Fibroblast of pulmonary artery (primary cell): ENCODE results near the gene ST3GAL6.

Source experiments
- DNase-seq: peaks from one replicate; pipeline ENCODE4 v3.0.0-alpha.2; 2010; ENCODE audit warnings: low read depth
- H3K4me3 ChIP-seq: replicated peaks from 2 replicates; pipeline ENCODE4 v1.5.1; 2011; ENCODE audit warnings: low read depth, mild to moderate bottlenecking, control low read depth, low read length, moderate library complexity
- CTCF ChIP-seq: IDR thresholded peaks from 2 replicates; pipeline ENCODE4 v1.5.1; 2011; ENCODE audit warnings: mild to moderate bottlenecking, control low read depth, low read length, inconsistent platforms; ENCODE audit errors: missing control alignments

The ST3GAL6 gene

DNA sequence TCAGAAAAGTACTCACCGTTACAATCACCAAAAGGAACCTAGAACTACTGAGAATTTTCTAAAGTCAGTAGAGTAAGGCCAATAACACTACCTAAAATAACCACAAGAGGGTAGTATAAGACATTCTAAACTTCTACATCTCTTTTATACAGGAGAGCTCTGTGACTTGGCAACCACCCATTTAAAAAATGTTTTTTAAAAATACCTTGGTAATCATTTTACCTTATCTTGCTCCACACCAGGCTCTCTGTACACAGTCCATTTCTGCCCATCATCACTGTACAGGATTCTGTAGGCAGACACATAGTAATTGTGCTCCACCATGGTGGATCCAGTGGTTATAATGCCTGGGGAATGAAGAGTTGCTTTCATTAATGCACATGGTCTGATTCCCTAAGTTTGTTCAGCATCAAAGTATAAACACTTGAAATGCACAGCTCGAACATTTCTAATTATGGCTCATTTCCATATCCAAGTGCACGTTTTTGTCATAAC lies 54.5 kb downstream of the ST3GAL6 start:
- DNase-seq, result peak; percentile 80
- no peak overlapping the region for H3K4me3 ChIP-seq
- peak; percentile 57 for TF ChIP-seq CTCF

DNA sequence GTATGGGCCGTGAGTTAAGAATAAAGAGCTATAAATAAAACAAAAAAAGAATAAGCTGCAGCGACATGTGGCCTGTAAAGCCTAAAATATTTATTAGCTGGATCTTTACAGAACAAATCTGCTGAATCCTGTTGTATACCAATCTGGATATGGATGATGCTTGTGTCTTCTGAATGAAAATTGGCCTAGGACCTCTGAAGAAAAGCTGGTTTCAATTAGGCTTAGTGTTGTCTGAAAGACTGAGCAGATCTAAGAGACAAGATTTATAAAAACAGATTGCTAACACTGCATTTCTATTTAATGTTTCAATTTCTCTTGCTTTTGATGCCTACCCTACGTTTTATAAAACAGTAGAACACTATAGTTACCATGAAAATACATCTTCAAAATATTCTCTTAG lies 57.9 kb downstream of the ST3GAL6 start:
- TF ChIP-seq CTCF, result no peak
- no peak overlapping the region for H3K4me3 ChIP-seq
- no peak for DNase-seq

DNA sequence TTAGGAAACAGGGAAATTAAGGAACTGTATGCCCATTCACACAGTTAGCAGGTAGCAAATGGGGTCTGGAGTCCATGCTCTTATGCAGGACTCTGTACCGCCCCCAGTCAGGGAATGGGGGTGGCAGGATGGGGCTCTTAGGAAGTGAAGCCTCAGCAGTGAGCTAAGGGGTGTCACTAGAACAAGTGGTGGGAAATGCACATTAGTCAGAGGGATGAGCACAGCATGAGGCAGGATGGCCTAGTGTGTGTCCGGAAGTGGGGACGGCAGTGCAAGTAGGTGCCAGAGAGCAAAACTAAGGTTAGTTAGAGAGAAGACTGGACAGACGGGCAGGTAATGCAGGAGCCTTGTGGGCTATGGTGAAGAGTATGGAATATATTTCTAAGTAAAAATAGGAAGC lies 60.7 kb downstream of the ST3GAL6 start:
- H3K4me3 ChIP-seq, result no peak overlapping the region
- TF ChIP-seq CTCF, result no peak
- DNase-seq, result no peak

DNA sequence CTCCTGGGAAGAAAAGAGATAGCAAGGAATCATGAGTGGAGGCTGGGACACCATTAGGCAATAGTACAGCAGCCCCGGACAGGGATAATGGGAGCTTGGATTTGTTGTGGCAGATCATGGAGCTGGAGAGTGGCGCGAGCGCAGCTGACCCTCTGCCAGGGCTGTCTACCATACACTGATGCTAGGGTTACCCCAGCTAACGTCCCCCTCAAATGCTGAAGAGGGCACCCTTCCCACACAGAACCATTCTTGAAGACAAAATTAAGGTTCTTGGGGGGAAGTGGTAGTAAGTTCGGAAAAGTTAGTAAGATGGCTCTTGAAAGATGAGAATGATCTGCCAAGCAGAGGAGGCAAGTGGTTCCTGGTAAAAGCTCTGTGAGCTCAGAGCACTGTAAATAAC lies 61.1 kb downstream of the ST3GAL6 start:
- no peak overlapping the region for H3K4me3 ChIP-seq
- TF ChIP-seq CTCF, result peak; percentile 26
- DNase-seq, result no peak

- no peak for TF ChIP-seq CTCF
- no peak for DNase-seq
- no peak overlapping the region for H3K4me3 ChIP-seq
These were observed 63.0 kb downstream of the ST3GAL6 start for GRCh38 chr3:98826126-98826525.

- TF ChIP-seq CTCF, result no peak
These were observed 64.2 kb downstream of the ST3GAL6 start for GRCh38 chr3:98827221-98827920.

More at GRCh38 chr3:98827221-98827920, 64.2 kb downstream of the ST3GAL6 start:
- no peak for DNase-seq
- H3K4me3 ChIP-seq, result no peak overlapping the region
